NOMO-1 treated with dmso at 0.1 percent for 144 hours (cell line): ENCODE measurements around the gene PCBP3.
A peak's percentile ranks its signal among the peaks of the same experiment; 100 is the strongest.
"Not testable (repeated sequence)": the region's sequence is repeated elsewhere in the genome, so short reads cannot be mapped to it uniquely, and the experiment has no call there.

ENCODE experiments used
- DNase-seq: peaks from one replicate; lab custom pipeline; 2025; ENCODE audit not compliant: unreplicated experiment; lab: John Stamatoyannopoulos, UW

The PCBP3 gene

DNA sequence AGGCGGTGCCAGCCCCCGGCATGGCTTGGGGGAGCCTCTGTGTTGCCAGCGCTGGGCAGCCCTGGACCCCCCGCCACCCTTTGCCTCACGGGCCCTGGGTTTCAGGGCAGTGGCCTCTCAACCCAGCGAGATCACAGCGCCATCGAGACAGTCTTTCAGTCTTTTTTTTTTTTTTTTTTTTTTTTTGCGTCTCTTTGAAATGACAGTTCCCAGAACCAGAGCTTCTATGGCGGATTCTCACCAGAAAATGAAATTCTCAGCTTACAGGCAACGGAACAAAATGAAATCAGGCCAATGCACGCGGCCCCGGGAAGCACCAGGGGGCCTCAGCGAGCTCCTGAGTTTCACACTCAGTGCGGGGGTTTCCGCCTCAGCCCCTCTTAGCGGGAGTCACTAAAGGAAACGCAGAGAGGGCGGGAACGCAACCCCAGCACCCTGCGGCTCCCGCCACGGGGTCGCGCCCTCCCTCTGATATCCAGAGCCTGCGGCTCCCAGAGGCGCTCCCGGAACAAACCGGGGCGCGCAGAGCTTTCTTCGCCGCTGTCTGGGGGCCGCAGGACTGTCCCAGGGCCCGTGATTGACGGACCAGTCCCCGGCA is 330.0 kb downstream of the PCBP3 start:
- peak; percentile 14 for DNase-seq

DNA sequence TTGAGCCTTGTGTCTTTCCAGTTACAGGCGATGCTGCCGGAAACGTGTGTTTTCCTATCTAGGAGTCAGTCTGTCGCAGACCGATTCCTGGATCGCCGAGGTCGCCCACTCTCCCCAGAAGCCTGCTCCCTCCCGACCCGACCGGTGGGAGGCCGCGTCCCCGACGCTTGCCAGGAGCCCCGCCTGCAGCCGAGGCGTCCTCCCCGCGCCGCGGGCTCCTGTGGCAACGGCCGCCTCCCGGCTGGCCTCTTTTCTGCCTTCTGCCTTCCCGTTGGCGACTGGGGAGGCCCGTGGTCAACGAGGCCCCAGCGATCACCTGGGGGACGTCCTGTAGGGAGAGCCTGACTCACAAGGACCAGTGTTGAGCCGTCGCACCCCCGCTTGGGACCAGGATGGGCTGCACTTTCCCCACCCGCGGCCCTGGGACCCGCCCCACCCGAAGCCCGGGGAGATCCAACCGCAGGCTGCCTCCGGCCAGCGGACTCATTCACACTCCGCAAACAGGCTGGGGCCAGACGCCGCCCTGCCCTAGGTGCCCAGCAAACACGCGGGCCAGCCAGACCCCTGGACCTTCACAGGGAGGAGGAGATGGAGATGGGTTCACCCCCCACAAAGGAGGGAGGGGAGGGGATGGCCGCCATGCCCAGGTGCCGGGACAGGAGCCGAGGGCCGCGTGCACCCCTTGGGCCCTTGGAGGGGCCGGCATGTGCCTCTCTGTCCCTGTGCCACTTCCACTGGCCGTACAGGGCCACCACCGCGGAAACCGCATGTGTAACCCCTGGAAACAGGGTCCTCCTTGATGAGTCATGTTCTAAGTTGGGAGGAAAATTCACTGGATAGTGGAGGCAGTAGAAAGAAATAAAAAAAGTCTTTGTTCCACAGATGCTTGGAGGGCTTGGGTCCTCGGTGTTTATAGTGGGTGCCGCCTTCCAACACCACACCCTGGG is 330.8 kb downstream of the PCBP3 start:
- DNase-seq, result no peak

DNA sequence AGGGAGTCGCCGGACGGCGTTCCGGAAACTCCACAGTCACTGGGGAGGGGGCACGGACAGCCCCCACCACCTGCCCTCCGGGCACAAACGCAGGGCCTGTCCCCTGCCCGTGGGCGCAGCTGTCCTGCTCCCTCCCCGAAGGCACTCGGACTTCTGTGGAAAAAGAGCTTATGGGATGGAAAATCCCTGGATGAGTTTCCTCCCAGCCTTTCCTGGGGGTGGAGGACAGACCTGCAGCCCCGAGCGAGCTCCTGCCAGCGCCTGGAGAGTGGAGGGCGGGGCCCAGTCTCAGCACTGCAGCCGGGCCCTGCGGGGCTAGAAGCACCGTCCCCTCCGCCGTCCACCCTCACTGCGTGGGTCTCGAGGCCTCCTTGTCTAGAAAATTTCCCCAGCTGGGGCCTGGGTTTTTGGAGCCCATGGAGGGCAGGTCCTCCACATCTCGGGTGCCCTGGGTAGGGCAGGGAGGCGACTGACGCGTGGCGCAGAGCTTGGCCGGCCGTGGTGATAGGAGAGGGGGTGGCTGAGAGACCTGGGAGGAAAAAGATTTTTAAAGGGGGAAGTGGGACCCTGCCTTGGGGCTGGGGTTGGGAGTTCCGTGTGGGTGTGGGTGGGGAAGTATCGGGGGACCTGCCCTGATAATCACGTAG is 331.6 kb downstream of the PCBP3 start:
- DNase-seq, result no peak

DNA sequence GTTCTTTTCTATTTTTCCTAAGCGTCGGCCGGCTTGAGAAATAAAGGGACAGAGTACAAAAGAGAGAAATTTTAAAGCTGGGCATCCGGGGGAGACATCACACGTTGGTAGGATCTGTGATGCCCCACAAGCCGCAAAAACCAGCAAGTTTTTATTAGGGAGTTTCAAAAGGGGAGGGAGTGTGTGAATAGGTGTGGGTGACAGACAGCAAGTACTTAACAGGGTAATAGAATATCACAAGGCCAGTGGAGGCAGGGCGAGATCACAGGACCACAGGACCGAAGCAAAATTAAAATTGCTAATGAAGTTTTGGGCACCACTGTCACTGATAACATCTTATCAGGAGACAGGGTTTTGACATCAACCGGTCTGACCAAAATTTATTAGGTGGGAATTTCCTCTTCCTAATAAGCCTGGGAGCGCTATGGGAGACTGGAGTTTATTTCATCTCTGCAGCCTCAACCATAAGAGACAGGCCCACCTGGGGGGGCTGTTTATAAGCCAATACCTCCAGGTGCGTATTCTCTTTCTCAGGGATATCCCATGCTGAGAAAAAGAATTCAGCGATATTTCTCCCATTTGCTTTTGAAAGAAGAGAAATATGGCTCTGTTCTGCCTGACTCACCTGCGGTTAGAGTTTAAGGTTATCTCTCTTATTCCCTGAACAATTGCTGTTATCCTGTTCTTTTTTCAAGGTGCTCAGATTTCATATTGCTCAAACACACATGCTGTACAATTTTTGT is 332.3 kb downstream of the PCBP3 start:
- not testable (repeated sequence) for DNase-seq

DNA sequence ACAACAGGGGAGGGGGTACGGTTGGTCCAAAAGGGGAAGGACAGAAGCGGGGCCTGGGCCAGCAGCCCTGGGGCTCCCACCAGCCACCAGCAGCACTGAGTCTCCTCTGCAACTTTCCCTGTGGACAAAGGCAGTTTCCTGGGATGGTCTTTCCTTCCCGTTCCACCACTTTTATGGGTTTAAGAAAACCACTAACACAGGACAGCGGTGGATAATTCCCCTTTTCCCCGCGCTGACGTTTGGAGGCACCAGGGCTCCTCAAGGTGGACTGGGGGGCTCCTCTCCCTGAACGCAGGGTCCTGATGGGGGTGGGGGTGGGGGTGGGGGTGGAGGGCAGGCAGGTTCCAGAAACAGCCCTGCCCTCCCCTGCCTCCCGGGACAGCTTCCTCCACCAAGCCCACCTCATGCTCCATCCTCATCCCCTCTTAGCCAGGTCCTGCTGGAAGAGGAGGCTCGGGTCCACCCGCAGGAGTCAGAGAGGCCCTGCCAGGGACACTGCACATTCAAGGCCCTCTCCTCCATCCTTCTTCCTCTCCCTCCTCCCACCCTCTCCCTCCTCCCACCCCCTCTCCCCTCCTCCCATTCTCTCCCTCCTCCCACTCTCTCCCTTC is 333.3 kb downstream of the PCBP3 start:
- DNase-seq, result no peak

DNA sequence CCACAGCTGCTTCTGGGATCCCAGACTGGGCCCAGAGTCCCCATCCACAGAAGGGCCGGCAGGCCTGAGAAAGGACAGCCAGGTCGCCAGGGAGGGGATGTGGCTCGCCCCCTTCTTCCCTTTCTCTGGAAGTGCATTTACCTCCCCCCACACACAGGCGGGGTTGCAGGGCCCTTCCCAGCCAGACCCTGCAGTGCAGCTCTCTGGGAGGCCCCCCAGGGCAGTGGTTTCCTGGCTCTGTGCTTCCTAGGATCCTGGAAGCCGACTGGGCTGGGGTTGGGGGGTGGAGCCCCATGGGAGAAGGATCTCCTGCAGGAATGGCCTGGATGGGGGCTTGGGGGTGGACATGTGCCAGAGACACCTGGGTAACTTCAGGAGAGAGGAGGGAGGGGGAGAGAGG is 333.9 kb downstream of the PCBP3 start:
- DNase-seq, result no peak

DNA sequence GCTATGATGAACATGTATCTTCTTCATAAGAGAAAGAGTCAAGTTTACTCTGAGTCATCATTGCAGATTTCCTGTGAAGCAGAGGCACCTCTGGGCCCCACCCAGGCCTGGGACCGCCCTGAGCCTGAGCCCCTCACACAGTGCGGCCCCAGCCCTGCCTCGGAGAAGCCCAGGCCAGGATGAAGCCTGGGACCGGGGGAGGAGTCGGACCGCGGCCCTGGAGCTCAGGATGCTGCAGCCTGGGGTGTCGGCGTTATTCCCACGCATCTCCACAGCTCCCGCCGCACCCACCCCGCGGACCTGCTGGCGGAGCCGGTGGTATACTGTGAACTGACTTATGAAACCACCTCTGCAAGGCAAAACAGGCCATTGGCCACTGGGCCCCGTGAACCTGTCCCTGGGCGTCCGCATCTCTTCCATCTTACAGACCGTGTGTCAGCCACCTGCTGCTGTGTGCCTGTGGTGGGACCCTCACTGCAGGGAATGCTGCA is 335.7 kb downstream of the PCBP3 start:
- no peak for DNase-seq

DNA sequence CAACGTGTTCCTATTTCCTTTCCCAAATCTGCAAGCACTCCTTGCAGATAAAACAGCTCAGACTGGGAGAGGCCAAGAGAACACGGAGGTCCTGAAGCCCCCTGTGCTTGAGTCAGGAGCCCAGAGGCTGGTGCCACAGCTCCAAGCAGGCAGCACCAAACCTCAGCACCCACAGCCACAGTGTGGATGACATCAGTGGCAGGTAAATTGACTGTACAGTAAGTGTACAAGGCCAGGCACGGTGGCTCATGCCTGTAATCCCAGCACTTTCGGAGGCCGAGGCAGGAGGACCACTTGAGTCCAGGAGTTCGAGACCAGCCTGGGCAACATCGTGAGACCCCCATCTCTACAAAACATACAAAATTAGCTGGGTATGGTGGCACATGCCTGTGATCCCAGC is 336.1 kb downstream of the PCBP3 start:
- no peak for DNase-seq

DNA sequence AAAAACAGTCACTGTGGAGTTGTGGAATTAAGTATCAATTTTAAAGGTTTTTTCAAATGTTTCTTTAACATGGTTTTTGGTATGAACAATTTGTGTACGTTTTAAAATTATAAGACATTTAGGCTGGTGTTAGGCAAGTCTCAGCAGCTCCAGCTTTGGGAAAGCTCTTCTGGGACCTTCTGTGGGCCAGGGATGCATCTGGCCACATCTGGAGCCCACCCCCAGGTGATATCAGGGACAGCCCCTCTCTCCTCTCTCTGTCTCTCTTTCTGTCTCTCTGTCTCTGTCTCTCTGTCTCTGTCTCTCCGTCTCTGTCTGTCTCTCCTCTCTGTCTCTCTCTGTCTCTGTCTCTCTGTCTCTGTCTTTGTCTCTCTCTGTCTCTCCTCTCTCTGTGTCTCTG is 336.7 kb downstream of the PCBP3 start:
- no peak for DNase-seq

DNA sequence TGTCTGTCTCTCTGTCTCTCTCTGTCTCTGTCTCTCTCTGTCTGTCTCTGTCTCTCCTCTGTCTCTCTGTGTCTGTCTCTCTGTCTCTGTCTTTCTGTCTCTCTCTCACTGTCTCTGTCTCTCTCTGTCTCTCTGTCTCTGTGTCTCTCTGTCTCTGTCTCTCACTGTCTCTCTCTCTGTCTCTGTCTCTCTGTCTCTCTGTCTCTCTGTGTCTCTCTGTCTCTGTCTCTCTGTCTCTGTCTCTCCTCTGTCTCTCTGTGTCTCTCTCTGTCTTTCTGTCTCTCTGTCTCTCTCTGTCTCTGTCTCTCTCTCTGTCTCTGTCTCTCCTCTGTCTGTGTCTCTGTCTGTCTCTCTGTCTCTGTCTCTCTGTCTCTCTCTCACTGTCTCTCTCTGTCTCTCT is 337.2 kb downstream of the PCBP3 start:
- no peak for DNase-seq

DNA sequence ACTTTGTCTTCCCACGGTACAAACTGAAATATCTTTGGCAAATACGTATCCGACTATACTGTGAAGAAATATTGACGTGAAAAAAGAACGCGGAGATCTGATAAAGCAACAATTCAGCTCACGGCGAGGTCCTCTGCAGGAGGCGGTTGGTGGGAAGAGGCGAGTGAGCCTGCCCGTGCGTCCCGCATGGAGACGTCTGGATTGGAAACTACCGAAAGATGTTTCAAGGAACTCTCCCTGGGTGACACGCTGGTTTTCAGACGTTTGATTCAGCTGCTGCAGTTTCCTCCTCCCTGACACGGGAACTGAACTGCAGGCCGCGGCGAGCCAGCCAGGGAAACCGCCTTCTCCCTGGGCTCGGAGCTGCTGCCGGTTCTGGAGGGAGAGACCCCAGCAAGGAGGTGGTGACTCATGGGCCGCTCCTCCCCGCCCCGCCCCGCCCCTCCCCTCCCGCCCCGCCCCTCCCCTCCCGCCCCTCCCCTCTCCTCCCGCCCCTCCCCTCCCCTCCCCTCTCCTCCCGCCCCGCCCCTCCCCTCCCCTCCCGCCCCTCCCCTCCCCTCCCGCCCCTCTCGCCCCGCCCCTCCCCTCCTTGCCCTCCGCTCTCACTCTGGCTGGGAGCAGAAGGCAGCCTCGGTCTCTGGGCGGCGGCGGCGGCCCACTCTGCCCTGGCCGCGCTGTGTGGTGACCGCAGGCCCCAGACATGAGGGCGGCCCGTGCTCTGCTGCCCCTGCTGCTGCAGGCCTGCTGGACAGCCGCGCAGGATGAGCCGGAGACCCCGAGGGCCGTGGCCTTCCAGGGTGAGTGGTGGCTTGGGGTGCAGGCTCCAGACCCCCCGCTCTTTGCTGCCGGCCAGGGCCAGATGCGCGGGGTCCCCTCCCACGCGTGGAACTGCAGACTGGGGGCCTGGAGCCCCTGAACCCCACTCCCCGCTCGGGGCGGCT is 337.9 kb downstream of the PCBP3 start, which contains the start of gene COL6A1:
COL6A1 (plus strand) TSS at position 620 of the 941 bp plus-strand sequence; CDS start at position 701, 81 bp downstream.
- peak; percentile 58 for DNase-seq

DNA sequence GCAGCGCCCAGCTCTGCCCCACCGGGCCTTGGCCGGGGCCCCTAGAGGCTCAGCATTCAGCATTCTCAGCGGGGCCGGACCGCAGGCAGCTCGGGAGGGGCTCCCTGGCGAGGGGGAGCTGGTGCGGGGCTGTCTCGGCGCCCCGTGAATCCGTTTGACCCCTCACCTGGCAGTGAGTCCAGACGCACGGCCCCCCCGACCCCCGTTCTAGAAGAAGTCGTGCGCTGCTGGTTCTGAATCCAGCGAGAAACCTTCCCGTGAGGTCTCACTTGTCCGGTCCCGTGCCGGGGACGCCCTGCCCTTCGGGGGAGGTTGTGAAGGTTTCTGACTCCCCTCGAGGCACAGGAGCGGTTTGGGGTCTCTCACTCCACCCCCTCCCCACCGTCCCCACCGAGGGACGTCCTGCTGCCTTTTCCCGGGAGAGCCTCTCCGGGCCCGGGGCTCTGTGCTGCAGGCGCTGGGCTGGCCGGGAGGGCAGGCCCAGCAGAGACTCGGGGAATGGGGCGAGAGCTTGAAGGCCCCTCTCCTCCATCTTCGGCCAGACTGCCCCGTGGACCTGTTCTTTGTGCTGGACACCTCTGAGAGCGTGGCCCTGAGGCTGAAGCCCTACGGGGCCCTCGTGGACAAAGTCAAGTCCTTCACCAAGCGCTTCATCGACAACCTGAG is 338.7 kb downstream of the PCBP3 start:
- no peak for DNase-seq

DNA sequence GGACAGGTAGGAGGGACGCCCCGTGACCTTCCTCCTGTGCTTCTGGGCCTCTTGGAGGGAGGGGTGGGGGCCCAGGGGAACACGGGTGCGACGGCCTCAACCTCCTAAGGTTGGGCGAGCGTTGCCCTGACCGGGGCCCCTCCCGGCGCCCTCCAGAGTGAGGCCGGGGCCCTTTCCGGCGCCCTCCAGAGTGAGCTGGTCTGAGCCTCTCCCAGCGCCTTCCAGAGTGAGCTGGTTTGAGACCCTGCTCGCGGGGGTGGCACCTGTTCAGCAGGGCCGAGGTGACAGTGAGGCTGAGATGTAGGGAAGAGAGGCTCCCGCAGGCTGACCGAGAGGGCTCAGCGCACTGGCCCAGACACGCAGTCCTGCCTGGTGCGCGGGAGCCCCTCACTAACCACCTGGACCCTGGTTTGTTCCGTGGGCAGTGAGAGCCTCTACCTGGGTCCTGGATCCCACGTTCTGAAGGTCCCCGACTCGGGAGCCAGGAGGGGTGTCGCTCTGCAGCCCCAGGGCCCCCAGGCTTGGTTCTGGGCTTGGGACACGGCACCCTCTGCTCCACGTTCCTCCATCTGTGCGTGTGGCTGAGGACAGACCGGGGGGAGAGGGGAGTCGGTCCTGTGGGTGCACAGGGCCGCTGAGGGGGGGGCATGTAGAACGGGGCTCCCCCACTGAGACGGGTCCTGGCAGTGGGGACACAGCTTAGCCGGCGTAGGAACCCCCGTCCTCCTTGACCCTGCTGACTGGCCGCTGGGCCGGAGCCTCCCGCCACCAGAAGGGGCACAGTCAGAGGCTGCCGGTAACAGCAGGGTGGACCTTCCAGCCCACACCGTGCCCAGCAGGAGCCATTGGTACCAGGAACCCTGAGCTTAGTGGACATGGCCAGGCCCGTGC is 339.5 kb downstream of the PCBP3 start:
- DNase-seq, result no peak

DNA sequence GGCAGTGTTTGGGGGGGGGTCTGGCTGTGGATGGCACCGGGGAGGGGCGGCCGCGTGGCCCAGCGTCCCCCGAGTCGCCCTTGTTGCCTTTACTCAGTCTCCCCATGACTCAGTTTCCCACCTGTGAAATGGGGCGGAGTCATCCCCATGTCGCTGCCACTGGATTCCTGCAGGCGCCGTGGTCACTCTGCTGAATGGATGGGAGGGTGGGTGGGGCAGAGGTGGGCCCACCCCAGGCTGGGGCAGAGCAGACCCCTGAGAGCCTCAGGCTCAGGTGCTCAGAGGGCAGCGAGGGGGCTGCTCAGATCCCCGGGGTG is 340.1 kb downstream of the PCBP3 start:
- no peak for DNase-seq

DNA sequence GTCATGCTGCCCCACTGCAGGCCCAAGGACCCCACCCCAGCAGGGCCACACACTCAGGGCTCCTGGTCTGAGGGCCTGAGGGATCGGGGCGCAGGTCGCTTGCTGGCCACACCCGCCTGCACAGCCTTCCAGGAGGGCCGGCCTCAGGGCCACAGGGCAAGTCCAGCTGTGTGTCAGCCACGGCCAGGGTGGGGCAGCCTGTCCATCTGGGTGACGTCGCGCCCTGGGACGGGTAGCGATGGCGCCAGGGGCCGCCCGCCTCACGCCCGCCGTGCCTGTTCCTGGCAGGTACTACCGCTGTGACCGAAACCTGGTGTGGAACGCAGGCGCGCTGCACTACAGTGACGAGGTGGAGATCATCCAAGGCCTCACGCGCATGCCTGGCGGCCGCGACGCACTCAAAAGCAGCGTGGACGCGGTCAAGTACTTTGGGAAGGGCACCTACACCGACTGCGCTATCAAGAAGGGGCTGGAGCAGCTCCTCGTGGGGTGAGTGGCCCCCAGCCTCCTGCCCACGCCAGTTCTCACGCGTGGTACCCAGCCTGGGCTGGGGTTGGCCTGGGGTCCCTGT is 340.5 kb downstream of the PCBP3 start:
- DNase-seq, result no peak

DNA sequence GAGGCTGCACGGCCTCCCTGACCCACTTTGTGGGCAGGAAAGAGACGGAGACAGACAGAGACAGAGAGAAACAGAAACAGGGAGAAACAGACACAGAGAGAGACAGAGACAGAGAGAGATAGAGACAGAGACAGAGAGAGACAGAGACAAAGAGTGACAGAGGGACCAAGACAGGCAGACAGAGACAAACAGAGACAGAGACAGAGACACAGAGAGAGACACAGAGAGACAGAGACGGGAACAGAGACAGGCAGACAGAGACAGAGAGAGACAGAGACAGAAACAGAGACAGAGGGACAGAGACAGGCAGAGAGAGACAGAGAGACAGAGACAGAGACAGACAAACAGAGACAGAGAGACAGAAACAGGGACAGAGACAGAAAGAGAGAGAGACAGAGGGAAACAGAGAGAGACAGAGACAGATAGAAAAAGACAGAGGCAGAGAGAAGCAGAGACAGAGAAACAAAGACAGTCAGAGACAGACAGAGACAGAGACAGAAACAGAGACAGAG is 341.1 kb downstream of the PCBP3 start:
- DNase-seq, result no peak

DNA sequence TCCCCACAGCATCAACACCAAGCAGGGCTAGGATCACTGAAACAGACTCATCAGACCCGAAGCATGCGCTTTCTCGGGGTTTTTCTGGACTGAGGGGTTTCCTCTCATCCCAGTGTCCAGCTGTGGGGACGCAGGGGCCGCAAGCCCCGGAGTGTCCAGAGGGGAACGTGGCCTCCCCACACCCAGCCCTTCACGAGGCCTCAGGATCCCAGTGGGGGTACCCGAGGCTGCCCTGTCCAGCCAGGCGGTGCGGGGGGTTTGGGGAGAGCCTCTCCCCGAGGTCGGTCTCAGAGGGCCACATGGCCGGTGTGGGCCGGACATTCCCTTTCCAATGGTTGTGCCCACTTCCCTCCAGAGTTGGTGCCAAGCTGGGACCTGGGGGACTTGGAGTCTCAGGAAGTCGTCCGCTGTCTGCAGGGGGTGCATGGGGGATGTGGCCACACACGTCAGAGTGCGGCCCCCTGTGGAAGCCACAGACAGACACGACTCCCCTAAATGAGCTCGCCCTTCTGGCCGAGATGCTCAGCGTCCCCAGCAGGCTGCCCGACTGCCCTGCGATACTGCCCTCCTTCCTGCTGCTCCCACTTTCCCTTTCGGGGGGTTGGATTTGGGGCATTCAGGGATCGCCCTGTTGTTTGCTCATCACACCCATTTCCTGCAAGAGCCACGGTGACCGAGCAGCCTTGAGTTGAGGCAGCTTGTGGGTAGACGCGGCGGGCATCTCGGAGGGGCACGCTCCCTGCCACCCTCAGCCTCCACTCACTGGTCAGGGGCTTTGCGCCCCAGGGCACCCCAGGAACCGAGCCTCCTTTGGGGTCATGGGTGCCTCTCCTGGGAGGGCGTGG is 342.2 kb downstream of the PCBP3 start:
- no peak for DNase-seq
